Measurements from ENCODE around the gene NCOR2.

GRCh38 chr12:124582108-124582424 lies 14.7 kb upstream of the NCOR2 start:
- TF ChIP-seq CTCF (IDR thresholded peaks at IDR 0.05; ENCODE audit: low read depth, low read length) (no peak), POLR2A (IDR thresholded peaks at IDR 0.05; ENCODE audit: extremely low read depth, insufficient read length) (no peak), MAX (IDR thresholded peaks at IDR 0.05; ENCODE audit: low read depth, low read length) (no peak)

Measured in NB4 (cell line).